Upper lobe of left lung (tissue), 6 donors: Measurements from ENCODE around the gene SP5. TPM values are rescaled to one million over a fixed set of nuclear protein-coding genes. Genes with fewer than 3 reads are reported as not detected.

Experiments used
- ATAC-seq, 2 donors: fragments of 200-7000 bp; cut with Tn5 transposase; one replicate each; pipeline ENCODE4 v1.9.1; 2022; ENCODE audit warnings: mild to moderate bottlenecking in 2 of 2, moderate library complexity in 2 of 2; ENCODE audit not compliant: low FRiP score in 2 of 2
- DNase-seq, 2 donors: peaks; one replicate each; pipeline ENCODE4 v3.0.0-alpha.2; 2019 to 2020
- H3K27ac ChIP-seq, 4 donors: fragments of 200-600 bp; sonication (generic); one replicate each; pipeline ENCODE4 v1.5.1; 2016 to 2019
- H3K27me3 ChIP-seq, 4 donors: fragments of 200-600 bp; sonication (generic); one replicate each; pipeline ENCODE4 v1.5.1; 2017 to 2019
- H3K36me3 ChIP-seq, 4 donors: fragments of 200-600 bp; sonication (generic); one replicate each; pipeline ENCODE4 v1.5.1; 2016 to 2019
- H3K4me1 ChIP-seq, 4 donors: fragments of 200-600 bp; sonication (generic); one replicate each; pipeline ENCODE4 v1.5.1; 2018 to 2019
- H3K4me3 ChIP-seq, 4 donors: fragments of 200-600 bp; sonication (generic); one replicate each; pipeline ENCODE4 v1.5.1; 2017 to 2019; ENCODE audit warnings: mild to moderate bottlenecking in 2 of 4, moderate library complexity in 1 of 4
- H3K9me3 ChIP-seq, 4 donors: fragments of 200-600 bp; sonication (generic); one replicate each; pipeline ENCODE4 v1.5.1; 2018 to 2019
- EP300 ChIP-seq, 4 donors: sonication (generic); formaldehyde crosslinking; IDR thresholded peaks; one replicate each; pipeline ENCODE4 v1.5.1; 2017; ENCODE audit warnings: antibody characterized with exemption in 4 of 4, control low read depth in 2 of 4
- POLR2A ChIP-seq, 4 donors: fragments of 450-650 bp; IDR thresholded peaks; one replicate each; pipeline ENCODE4 v1.5.1; 2016 to 2017; ENCODE audit warnings: antibody characterized with exemption in 4 of 4, mild to moderate bottlenecking in 2 of 4
- POLR2AphosphoS5 ChIP-seq, 2 donors: sonication (generic); formaldehyde crosslinking; IDR thresholded peaks; one replicate each; pipeline ENCODE4 v1.5.1; 2017; ENCODE audit warnings: antibody characterized with exemption in 2 of 2
- WGBS, 2 donors: methylation state at CpG; one replicate each; pipeline ENCODE4 v1.1.5; 2017 to 2018; 5-methylcytosine and 5-hydroxymethylcytosine counted together
- small RNA-seq, 4 donors: library from RNA; depleted of rRNA; stranded (forward); fragments of <200 nt; gene quantifications; one replicate each; pipeline ENCODE3, GENCODE V24; 2016
- total RNA-seq, 6 donors: library from RNA; depleted of rRNA in 4 of 6; stranded (reverse); fragments of >200 nt in 4 of 6; gene quantifications; one replicate each; pipeline versions ENCODE4 v1.1.0 to v1.2.1, GENCODE V29; 2016 to 2021
- TF ChIP-seq, protein P1 (sequence below), 6 experiments: fragments of 450-650 bp in 4 of 6; fragments of 200-600 bp in 2 of 6; sonication (generic) in 2 of 6; IDR thresholded peaks; one replicate each; pipeline ENCODE4 v1.5.1; 2016 to 2019; ENCODE audit warnings: antibody characterized with exemption in 6 of 6
- donor health status: DM: no; HTN: no; CAD: no; lungs with moderate emphysema.
- donor health status: DM: no; HTN: yes; CAD: no; lungs with severe emphysema.

SP5 gene
- total RNA-seq, 6 donors from 2014 or later = 1.5 to 6.6 (median 4.4) TPM

DNA sequence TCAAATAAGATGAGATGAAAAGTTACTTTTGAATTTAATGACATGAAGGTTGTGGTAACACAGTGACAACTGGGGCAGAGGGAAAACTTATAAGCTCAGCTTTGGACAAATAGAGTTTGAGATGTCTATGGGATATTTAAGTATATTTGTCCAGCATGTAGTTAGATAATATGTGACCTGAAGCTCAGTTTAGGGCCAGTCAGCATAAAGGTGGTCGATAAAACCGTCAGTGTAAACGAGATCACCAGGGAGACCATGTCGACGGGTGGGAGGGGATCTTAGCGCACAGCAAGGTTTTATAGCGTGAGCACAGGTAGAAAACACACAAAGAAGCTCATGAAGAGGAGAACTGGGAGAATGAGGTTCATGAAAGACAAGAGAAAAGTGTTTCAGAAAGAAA is 47.6 kb downstream of the SP5 start:
- Histone ChIP-seq H3K27me3 (no peaks in the 10 kb centered on the region), H3K4me1 (peaks cover 5 to 8% (median 7%) of the 10 kb centered on the region in 4 donors), H3K9me3 (no peaks in the 10 kb centered on the region), H3K27ac (no peak overlapping the region), H3K36me3 (no peaks in the 10 kb centered on the region), H3K4me3 (no peak overlapping the region)
- ATAC-seq (no peak), DNase-seq (no peak)
- no peak for TF ChIP-seq POLR2AphosphoS5 (IDR thresholded peaks at IDR 0.05)
- WGBS, 2 donors = 74 to 89% methylated on average over 7 of the region's 7 CpGs

DNA sequence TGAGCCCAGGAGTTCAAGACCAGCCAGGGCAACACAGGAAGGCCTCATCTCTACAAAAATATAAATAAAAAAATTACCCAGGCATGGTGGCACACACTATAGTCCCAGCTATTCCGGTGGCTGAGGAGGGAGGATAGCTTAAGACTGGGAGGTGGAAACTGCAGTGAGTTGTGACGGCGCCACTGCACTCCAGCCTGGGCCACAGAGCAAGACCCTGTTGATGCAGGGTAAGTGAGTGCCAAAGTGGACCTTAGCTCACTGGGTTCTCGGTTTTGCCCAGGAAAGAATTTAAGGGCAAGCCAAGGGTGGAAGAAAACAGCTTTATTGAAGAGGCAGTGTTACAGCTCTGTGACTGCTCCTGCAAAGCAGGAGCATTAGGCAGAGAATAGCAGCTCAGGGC is 48.1 kb downstream of the SP5 start:
- Histone ChIP-seq H3K27me3 (no peaks in the 10 kb centered on the region), H3K36me3 (no peaks in the 10 kb centered on the region), H3K4me1 (peaks cover 5 to 8% (median 7%) of the 10 kb centered on the region in 4 donors), H3K9me3 (no peaks in the 10 kb centered on the region), H3K4me3 (no peak overlapping the region), H3K27ac (no peak overlapping the region)
- WGBS, 2 donors = 92 to 100% methylated on average over 4 of the region's 4 CpGs
- DNase-seq (no peak), ATAC-seq (no peak)
- no peak for TF ChIP-seq POLR2A (IDR thresholded peaks at IDR 0.05)
- TF ChIP-seq, protein P1, sequence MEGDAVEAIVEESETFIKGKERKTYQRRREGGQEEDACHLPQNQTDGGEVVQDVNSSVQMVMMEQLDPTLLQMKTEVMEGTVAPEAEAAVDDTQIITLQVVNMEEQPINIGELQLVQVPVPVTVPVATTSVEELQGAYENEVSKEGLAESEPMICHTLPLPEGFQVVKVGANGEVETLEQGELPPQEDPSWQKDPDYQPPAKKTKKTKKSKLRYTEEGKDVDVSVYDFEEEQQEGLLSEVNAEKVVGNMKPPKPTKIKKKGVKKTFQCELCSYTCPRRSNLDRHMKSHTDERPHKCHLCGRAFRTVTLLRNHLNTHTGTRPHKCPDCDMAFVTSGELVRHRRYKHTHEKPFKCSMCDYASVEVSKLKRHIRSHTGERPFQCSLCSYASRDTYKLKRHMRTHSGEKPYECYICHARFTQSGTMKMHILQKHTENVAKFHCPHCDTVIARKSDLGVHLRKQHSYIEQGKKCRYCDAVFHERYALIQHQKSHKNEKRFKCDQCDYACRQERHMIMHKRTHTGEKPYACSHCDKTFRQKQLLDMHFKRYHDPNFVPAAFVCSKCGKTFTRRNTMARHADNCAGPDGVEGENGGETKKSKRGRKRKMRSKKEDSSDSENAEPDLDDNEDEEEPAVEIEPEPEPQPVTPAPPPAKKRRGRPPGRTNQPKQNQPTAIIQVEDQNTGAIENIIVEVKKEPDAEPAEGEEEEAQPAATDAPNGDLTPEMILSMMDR (IDR thresholded peaks at IDR 0.05) = no peak

DNA sequence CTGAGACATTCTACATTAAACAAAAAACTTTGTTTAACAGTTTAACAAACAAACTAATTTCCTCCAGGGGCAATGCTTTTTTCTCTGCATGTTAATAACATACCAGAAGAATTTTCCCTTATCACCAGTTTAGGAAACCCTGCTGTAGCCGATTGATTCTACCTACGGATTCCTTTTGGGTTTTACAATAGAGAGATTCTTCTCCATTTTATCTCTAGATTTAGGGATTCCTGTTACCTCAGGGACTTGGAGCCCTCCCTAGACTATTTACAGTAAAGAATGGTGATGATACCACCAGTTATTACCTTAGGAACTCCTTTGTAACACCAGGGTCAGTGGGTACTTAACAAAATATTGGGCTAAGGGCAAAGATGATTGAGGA is 49.7 kb downstream of the SP5 start:
- no peak for ATAC-seq
- no peaks in the 10 kb centered on the region for H3K36me3 ChIP-seq
- no peak for TF ChIP-seq POLR2AphosphoS5 (IDR thresholded peaks at IDR 0.05)
- TF ChIP-seq, protein P1 (IDR thresholded peaks at IDR 0.05) = no peak
- no peak for TF ChIP-seq EP300 (IDR thresholded peaks at IDR 0.05)
- no peak for TF ChIP-seq POLR2A (IDR thresholded peaks at IDR 0.05)
- peaks cover 8 to 13% (median 11%) of the 10 kb centered on the region in 4 donors for H3K4me1 ChIP-seq
- no peaks in the 10 kb centered on the region for H3K9me3 ChIP-seq
- 19 to 34% methylated on average over 2 of the region's 2 CpGs for WGBS, 2 donors
- H3K27ac ChIP-seq = peak overlapping the region in 1 of 4 donors; percentile 23
- H3K4me3 ChIP-seq = no peak overlapping the region
- H3K27me3 ChIP-seq = no peaks in the 10 kb centered on the region
- no peak for DNase-seq

DNA sequence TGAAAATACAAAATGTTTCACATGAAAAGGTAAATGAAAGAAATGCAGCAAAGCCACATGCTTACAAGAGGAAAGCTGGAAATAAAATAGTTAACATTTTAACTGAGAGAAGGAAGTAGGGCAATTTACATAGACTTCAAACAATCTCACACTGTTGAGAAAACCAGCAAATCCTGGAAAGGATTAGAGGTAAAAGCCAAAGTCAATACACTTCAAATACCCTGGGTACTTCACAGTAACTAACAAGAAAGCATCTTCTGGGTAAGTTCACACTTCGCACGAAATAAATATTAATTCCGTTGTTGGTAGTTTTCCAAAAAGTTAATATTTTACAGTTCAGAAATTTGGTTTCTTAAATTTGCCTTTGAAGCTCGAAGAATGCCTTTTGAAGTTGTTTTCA is 51.6 kb downstream of the SP5 start:
- Histone ChIP-seq H3K36me3 (no peaks in the 10 kb centered on the region), H3K27ac (peak overlapping the region in 1 of 4 donors; percentile 52), H3K27me3 (no peaks in the 10 kb centered on the region), H3K4me3 (no peak overlapping the region), H3K4me1 (peaks cover 16 to 25% (median 22%) of the 10 kb centered on the region in 4 donors), H3K9me3 (no peaks in the 10 kb centered on the region)
- WGBS, 2 donors = 56% methylated on average over 4 of the region's 4 CpGs
- ATAC-seq (peak in 1 of 2 donors; percentile 58), DNase-seq (no peak)
- peak in 3 of 4 donors; percentile 31 to 58 (median 44) for TF ChIP-seq EP300 (IDR thresholded peaks at IDR 0.05)
- TF ChIP-seq POLR2A (IDR thresholded peaks at IDR 0.05) = no peak

Small RNAs within 50 kb of the gene (small RNA-seq; reads per million reads assigned to genes)
- gene RF02271 = 0 reads per million in 4 donors

Other genes with a start within 250 kb of the SP5 start
- 10 to 100 TPM in 1 of 6 donors, 1 to 10 TPM in 5; 1.6 to 19.7 (median 4.3) TPM for gene ERICH2, start 55.0 kb downstream of the SP5 start, total RNA-seq
- gene GAD1, start 101.5 kb downstream of the SP5 start, total RNA-seq = under 1 TPM in 2 of 6 donors, not detected in 4; 0.29 to 0.79 TPM
- gene GORASP2, start 213.9 kb downstream of the SP5 start, total RNA-seq = 10 to 100 TPM; 14.7 to 80.7 (median 59.5) TPM